GM18858 (cell line): ENCODE results near the gene SOX9.
"Not testable (repeated sequence)": the region's sequence is repeated elsewhere in the genome, so short reads cannot be mapped to it uniquely, and the experiment has no call there.

Source experiments
- ATAC-seq: cut with Tn5 transposase; IDR thresholded peaks from one replicate; pipeline ENCODE4 v1.9.1; 2021; ENCODE audit not compliant: unreplicated experiment

SOX9 gene

DNA sequence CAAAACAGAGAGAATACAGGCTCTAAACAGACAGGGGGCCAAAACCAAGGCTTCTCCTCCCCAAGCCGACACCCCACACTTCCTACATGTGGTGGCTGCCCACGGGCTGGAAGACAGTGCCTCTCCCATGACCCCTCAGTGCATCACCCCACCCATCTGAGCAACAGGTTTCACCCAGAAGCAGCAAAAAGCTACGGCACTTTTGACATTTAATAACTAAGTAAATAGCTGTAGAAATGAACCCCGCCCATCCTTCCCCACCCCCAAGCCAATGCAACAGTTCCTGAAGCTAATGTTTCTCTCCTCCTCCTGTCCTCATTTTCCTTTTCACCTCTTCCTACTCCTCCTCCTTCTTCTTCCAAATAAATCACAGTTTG lies 9.9 kb upstream of the SOX9 start:
- no peak for ATAC-seq

DNA sequence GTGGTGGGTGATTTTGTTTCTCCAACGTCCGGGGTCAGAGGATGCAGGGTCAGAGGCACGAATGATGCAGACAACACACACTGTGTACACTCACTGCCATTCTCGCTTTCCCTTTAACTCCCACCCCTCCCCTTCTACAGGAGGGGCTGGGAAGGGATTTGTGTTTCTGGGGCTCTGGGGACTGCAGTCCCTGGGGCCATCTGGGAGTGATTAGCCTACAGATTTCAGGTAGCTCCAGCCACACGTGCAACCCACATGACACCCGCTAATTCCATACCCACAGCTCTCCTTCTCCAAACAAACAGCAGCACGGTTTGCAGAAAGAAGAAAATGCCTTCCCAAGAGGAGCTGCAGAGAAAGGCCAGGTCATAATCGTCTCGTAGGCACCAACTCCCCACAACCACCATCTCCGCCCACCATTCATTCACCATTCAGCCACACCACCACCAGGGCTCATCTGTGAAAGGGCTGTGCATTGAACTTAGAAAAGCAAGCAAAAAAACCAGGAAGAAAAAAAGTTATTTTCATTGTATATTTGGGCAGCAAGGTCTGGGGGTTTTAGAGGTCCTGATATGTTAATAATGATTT lies 9.4 kb upstream of the SOX9 start:
- no peak for ATAC-seq

DNA sequence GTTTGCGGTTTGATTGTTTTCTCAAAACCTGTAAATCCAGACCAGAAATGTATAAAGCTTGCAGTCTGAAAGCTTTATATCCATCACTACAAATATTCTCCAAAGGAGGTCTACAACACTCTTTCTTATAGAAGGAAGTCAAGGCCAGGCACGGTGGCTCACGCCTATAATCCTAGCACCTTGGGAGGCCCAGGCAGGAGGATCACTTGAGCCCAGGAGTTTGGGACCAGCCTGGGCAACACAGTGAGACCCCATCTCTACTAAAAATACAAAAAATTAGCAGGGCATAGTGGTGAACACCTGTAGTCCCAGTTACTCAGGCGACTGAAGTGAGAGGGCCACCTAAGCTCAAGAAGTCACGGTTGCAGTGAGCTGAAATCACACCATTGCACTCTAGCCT lies 8.9 kb upstream of the SOX9 start:
- ATAC-seq, result not testable (repeated sequence)

DNA sequence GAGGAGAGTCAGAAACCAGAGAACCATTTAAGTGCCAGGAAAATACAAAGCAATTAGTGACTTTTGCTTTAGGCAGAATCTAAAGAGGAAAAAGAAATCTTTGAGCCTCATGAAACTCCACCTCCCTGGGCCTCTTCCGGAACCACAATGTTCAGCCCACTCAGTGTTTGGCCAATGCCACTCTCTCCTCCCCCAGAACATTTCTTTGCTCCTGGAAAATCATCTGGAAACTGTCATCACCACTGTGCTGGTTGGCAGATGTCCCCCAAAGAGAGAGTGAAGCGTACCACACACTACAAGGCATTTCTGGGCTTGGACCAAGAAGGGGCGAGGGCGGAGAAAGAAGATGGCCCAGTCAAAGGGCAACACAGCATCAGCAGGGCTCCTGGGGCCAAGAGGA lies 7.1 kb upstream of the SOX9 start:
- ATAC-seq, result no peak

DNA sequence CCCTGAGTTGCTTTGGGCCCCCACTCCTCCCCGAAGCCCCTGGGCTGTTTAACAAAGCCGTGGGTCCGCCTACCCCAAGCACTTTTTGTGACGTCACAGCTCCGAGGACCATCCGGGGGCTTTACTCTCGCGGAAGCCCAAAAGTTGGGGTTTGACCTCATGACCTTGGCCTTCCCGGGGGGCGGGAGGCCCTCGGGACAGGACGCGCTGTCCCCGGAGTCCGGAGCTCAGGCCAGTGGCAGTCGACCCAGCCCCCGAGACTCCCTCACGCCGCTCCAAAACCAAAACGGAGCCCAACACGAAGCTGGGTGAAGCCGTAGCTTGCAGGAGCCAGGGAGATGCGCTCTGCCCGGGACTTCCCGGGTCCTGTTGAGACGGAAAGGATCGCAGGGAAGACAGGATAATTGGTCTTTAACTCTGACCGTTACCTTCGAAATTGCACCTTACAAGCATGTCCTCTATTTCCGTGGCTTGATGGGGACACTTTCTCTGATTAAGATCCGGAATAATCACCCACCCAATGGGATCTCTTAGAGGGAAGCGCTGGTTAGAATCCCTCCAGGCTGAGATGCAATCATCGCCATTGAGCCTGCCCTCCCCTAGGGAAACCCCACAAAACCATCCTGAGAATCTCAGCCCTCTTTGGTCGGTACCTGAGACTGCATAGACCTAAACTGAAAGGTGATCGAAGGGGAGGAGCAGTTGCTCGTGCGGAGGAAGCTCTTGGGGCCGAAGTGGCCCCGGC lies 4.9 kb upstream of the SOX9 start:
- ATAC-seq, result no peak

DNA sequence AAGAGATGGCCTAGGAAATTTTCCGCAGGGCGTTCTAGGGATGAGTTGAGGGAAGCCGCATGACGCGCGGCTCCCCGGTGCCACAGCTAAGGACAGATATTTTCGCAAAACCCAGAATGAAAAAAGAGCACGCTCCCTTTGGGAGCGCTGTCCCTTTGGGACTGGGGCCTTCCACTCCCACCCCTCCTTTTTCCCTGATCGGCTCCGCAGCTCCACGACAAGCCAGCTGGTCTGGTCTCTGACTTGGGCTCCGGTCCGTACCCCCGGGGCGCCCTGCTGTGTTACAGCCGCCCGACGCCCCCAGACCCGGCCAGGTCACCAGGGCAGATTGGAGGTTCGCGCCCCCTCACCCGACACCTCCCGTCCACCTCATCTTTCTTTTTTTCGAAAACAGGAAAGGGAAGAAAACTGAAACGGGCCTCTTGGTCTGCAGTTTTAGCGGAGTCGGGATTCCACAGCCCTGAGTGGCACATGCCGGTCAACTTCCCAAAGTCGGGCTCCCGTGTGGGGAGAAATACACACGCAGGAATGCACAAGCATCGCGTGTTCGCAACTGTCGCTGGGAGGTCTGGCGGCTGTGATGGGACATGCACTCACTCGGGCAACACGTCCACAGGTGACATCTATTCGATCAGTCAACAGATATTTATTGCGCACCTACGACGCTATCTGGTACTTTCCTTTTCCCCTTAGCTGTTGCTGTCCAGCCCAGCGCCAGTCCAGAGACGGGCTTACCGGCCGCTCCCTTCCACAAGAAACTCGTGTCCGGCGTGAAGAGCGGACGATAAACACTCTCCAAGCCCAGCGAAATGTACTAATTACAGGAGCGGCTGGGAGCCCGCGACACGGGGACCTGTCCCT lies 3.9 kb upstream of the SOX9 start:
- ATAC-seq, result no peak

DNA sequence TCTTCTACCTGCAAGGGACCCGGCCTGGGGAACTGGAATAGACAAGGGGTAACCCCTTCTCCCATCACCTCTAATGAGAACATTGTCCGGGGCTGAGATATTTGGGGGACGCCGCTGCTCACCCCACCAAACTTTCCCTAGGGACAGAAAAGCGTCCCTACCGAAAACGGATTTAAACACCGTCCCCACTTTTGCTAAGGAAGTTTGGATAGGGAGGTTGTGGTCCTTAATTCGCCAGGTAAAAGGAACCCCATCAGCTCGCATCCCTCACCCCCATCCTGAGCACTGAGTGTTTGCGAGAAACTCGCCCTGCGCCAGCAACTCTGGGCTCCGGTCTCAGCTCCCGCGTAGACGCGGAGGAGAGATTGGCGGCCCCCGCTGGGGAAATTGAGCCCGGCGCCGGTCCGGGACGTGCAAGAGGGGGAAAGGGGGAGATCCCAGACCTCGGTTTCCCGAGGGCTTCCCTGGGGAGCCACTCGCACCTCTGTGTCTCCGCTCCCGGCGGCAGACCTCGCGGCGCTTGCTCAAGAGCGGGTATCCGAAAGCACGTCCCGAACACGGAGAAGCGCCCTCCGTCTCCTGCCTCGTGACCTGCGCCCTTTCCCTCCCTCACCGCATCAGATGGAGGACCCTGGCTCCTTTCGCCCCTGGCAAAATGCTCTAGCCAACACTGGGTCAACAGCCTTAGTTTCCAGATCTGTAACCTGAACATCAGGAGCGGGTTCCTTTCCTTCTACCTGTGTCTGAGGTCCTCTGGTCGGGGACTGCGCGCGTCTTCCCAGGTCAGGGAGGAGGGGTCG lies 3.1 kb upstream of the SOX9 start:
- no peak for ATAC-seq

DNA sequence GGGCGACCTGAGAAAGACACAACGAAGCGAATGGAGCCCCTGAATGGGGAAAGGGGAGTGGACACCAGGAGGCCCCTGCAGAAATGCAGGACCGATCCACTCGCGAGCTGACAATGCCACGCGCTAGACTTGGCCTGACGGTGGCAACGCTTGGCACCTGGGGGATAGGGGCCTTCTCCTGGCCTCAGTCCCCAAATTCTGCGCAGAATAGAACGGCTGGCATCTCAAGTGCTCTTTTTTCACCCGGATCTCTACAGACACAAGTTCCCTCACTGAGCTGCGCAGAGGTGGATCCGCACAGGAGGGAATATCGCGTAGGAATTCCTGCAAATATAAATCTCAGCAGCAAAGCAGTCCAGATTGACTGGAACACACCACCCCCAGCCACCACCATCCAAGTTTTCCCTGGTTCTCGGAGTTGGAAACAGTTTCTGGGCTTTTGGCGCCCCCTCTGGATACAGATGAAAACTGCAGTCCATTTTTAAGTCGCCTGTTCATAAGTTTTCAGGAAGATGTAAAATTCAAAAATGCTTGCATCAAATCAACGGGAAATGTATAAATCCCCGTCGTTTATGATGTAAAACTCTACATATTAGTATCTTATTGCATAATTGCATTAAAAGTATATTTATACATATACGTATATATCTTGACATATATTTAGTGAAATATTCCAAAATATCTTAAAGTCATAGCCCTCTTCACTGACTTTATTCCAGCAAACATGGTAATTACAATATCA lies 2.3 kb upstream of the SOX9 start:
- no peak for ATAC-seq

DNA sequence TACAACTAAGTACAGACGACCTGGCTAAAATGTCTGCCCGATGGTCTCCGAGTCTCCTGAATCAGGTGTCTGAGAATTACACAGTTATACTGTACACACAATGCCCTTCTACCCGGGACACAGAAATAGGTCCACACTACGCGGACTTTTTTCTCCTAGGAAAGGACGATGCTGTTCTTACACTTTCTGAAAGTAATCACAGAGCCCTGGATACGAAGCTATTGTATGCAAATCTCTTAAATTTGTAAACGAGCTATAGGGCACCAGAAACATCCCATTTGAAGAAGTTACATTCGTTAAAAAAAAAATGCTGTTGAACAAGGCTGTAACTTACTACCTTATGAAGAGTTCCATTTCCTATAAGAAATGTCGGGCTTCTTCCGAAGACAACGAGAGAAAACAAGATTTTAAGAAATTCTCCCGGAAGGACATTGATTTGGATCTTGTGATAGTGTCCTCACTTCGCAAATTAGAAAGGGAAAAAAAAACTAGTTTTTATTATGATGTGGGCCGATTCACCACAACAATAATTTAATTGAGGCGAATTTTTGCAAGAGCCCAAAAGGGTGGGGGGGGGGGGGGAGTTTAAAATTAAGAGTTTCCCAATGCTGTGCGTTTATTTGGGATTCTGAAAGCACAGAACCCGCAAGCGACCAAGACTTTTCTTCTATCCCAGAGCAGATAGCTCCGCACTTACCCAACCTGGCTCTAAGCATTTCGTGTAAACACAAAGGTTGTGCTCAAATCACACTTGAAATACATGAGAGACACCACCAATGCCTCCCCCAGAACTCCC lies 1.5 kb upstream of the SOX9 start:
- no peak for ATAC-seq

DNA sequence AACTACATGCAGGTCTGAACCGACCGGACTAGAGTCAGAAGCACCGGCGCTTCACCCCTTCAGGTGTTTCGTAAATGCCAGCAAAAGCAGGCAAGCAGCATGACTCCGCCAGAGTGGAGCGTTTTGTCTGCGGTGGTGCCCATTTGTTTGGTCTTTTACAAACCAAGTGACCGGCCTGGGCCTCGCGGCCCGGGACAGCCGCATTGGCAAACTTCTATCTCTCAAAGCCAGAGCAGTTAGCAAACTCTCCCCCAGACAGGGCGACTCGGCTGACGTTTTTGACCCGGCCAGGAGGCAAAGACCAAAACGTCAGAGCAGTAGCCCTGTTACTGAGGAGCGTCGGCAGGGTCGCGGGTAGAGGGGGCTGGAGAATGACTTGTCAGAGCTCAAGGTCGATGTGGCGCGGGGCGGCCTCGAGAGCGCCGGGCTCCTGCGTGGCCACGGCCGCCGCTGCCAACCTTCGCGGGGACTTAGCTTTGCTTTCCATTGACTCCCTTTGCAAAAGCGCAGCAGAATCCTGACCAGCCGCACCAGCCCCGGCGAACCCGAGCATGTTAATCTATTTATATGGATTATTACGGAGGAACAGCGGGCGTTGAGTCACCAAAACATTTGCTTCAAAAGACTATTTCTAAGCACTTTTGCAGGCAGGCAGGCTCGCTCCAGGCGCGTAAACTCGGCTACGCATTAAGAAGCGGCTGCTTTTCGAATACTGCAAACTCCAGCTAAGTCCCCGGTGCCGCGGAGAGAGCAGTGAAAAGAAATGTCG lies 763 bp upstream of the SOX9 start:
- ATAC-seq, result no peak

DNA sequence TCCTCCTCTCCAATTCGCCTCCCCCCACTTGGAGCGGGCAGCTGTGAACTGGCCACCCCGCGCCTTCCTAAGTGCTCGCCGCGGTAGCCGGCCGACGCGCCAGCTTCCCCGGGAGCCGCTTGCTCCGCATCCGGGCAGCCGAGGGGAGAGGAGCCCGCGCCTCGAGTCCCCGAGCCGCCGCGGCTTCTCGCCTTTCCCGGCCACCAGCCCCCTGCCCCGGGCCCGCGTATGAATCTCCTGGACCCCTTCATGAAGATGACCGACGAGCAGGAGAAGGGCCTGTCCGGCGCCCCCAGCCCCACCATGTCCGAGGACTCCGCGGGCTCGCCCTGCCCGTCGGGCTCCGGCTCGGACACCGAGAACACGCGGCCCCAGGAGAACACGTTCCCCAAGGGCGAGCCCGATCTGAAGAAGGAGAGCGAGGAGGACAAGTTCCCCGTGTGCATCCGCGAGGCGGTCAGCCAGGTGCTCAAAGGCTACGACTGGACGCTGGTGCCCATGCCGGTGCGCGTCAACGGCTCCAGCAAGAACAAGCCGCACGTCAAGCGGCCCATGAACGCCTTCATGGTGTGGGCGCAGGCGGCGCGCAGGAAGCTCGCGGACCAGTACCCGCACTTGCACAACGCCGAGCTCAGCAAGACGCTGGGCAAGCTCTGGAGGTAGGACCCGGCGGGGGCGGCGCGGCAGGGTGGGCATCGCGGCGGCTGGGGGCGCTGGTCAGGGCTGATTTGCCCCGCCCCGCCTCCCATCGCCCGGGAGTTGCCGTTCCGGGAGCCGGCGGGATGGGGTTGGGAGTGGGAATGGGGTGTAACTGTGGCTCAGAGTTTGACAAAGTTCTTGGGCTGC lies 567 bp downstream of the SOX9 start:
- ATAC-seq, result no peak

DNA sequence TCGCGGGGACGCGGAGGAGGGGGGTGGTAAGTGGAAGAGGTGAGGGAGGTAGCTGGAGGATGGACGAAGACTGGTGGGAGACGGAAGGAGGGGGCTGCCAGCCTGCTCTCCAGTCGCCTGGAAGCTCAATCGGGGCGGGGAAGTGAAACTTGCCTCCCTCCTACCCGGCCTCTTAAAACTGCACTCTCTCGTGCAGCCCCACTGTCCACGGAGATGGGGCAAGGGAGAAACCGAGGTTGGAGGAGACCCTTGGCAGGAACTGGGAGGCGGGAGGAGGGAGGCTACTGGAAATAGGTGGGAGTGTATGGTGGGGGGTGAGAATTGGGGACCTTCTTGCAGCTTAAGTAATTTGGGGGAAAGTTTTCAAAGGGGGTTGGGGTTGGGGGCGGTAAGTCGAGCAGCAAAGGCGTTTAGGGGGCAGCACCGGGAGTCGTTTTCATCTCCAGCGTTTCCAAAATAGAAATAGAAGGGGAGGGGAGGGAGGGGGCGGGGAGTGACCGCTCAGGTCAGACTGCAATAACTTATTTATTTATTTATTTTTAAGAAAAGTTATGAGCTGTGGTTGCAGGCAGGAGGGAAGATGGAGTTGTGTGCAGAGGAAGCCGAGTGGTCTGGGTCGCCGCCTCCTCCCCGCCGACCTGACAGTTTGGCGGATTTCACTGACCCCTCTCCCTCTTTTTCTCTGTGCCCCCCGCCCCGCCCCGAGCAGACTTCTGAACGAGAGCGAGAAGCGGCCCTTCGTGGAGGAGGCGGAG lies 1.4 kb downstream of the SOX9 start:
- ATAC-seq, result no peak

DNA sequence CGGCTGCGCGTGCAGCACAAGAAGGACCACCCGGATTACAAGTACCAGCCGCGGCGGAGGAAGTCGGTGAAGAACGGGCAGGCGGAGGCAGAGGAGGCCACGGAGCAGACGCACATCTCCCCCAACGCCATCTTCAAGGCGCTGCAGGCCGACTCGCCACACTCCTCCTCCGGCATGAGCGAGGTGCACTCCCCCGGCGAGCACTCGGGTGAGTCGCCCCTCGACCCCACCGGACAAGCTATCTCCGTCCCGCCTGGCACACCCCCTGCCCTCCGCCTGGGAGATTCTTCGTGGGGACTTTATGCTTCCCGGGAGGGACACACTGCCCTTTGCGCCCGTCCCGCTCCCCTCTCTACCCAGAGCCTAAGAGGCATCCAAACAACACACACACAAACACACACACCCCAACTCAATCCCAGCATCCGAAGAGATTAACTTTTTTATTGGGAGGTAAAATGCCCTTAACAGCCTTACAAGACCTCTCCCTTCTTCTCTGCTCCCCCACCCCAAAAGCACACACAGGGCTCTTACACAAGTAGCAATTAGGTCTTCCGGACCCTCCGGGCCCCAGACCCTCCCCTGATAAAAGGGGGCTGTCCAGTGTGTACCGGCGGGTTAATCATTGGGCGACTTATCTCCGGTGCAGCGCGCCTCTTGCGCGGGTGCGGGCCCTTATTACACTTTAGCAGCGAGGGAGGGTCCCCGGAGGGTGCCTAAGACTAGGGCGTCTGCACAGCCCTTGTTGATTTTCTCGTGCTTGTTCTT lies 2.1 kb downstream of the SOX9 start:
- no peak for ATAC-seq

DNA sequence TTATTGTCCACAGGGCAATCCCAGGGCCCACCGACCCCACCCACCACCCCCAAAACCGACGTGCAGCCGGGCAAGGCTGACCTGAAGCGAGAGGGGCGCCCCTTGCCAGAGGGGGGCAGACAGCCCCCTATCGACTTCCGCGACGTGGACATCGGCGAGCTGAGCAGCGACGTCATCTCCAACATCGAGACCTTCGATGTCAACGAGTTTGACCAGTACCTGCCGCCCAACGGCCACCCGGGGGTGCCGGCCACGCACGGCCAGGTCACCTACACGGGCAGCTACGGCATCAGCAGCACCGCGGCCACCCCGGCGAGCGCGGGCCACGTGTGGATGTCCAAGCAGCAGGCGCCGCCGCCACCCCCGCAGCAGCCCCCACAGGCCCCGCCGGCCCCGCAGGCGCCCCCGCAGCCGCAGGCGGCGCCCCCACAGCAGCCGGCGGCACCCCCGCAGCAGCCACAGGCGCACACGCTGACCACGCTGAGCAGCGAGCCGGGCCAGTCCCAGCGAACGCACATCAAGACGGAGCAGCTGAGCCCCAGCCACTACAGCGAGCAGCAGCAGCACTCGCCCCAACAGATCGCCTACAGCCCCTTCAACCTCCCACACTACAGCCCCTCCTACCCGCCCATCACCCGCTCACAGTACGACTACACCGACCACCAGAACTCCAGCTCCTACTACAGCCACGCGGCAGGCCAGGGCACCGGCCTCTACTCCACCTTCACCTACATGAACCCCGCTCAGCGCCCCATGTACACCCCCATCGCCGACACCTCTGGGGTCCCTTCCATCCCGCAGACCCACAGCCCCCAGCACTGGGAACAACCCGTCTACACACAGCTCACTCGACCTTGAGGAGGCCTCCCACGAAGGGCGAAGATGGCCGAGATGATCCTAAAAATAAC lies 3.0 kb downstream of the SOX9 start:
- ATAC-seq, result no peak

DNA sequence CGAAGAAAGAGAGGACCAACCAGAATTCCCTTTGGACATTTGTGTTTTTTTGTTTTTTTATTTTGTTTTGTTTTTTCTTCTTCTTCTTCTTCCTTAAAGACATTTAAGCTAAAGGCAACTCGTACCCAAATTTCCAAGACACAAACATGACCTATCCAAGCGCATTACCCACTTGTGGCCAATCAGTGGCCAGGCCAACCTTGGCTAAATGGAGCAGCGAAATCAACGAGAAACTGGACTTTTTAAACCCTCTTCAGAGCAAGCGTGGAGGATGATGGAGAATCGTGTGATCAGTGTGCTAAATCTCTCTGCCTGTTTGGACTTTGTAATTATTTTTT lies 3.6 kb downstream of the SOX9 start:
- ATAC-seq, result no peak

DNA sequence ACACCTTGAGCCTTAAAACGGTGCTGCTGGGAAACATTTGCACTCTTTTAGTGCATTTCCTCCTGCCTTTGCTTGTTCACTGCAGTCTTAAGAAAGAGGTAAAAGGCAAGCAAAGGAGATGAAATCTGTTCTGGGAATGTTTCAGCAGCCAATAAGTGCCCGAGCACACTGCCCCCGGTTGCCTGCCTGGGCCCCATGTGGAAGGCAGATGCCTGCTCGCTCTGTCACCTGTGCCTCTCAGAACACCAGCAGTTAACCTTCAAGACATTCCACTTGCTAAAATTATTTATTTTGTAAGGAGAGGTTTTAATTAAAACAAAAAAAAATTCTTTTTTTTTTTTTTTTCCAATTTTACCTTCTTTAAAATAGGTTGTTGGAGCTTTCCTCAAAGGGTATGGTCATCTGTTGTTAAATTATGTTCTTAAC lies 4.4 kb downstream of the SOX9 start:
- no peak for ATAC-seq
